IMR-90 (cell line): ENCODE measurements around the gene COPZ2. TPM values are rescaled to one million over a fixed set of nuclear protein-coding genes. Genes with fewer than 3 reads are reported as not detected.

ENCODE experiments used
- ATAC-seq: fragments of 200-7000 bp; cut with Tn5 transposase; 2 replicates; pipeline ENCODE4 v1.9.1; 2020; ENCODE audit warnings: low read depth, mild to moderate bottlenecking, moderate library complexity
- BruUV-seq: library from RNA; stranded (reverse); fragments of 400-500 nt; replicated peaks from 2 replicates; lab custom pipeline; 2021; lab: Mats Ljungman, UMichigan
- CTCF ChIA-PET: fragments of 300-600 bp; formaldehyde crosslinking; extraction: SDS; loops from one replicate; lab custom pipeline; 2021; ENCODE audit warnings: antibody characterized with exemption; lab: Yijun Ruan, JAX
- POLR2A ChIA-PET: fragments of 300-600 bp; sonication (Branson Sonifier 250); formaldehyde crosslinking; loops from one replicate; lab custom pipeline; 2022; ENCODE audit warnings: antibody characterized with exemption; ENCODE audit not compliant: unreplicated experiment; lab: Charles Lee
- DNase-seq: peaks from one replicate; pipeline ENCODE4 v3.0.0; 2013
- H2AFZ ChIP-seq: replicated peaks from 2 replicates; pipeline ENCODE3; 2013; ENCODE audit warnings: low read length, mild to moderate bottlenecking; ENCODE audit not compliant: poor library complexity
- H2AK5ac ChIP-seq: 2 replicates; pipeline ENCODE4 v1.6.1; 2013; ENCODE audit warnings: low read depth, low read length, inconsistent platforms
- H2AK9ac ChIP-seq: replicated peaks from 2 replicates; pipeline ENCODE3; 2013; ENCODE audit warnings: mild to moderate bottlenecking, low read depth, low read length, moderate library complexity; ENCODE audit not compliant: poor library complexity
- H2BK120ac ChIP-seq: 2 replicates; pipeline ENCODE4 v1.6.1; 2013; ENCODE audit warnings: low read depth, low read length, inconsistent platforms
- H2BK15ac ChIP-seq: 3 replicates; pipeline ENCODE4 v1.6.1; 2013; ENCODE audit warnings: low read depth, low read length, inconsistent platforms
- H2BK20ac ChIP-seq: 2 replicates; pipeline ENCODE4 v1.6.1; 2013; ENCODE audit warnings: low read depth, mild to moderate bottlenecking, inconsistent platforms, low read length, moderate library complexity
- H2BK5ac ChIP-seq: 2 replicates; pipeline ENCODE4 v1.6.1; 2013; ENCODE audit warnings: mild to moderate bottlenecking, low read depth, low read length, inconsistent platforms; ENCODE audit not compliant: poor library complexity, severe bottlenecking
- H3K14ac ChIP-seq: replicated peaks from 2 replicates; pipeline ENCODE4 v1.6.1; 2013; ENCODE audit warnings: low read depth, low read length, inconsistent platforms
- H3K18ac ChIP-seq: 2 replicates; pipeline ENCODE4 v1.6.1; 2013; ENCODE audit warnings: low read depth, low read length, control low read depth
- H3K23ac ChIP-seq: 2 replicates; pipeline ENCODE4 v1.6.1; 2013; ENCODE audit warnings: low read depth, low read length, inconsistent platforms
- H3K27ac ChIP-seq: 2 replicates; pipeline ENCODE4 v1.5.1; 2013; ENCODE audit warnings: mild to moderate bottlenecking, control low read depth, low read length; ENCODE audit not compliant: insufficient read depth
- H3K27me3 ChIP-seq: 2 replicates; pipeline ENCODE4 v1.6.1; 2013; ENCODE audit warnings: low read length; ENCODE audit not compliant: control insufficient read depth, insufficient read depth
- H3K36me3 ChIP-seq: 2 replicates; pipeline ENCODE4 v1.6.1; 2013; ENCODE audit warnings: low read length, mixed read lengths; ENCODE audit not compliant: control insufficient read depth, insufficient read depth
- H3K4ac ChIP-seq: 2 replicates; pipeline ENCODE4 v1.6.1; 2013; ENCODE audit warnings: low read depth, low read length, inconsistent platforms
- H3K4me1 ChIP-seq: 2 replicates; pipeline ENCODE4 v1.6.1; 2013; ENCODE audit warnings: low read length, mixed read lengths; ENCODE audit not compliant: control insufficient read depth, insufficient read depth
- H3K4me2 ChIP-seq: 2 replicates; pipeline ENCODE4 v1.6.1; 2013; ENCODE audit warnings: low read depth, mild to moderate bottlenecking, control low read depth, low read length, moderate library complexity
- H3K4me3 ChIP-seq: 2 replicates; pipeline ENCODE4 v1.5.1; 2013; ENCODE audit warnings: low read depth, mild to moderate bottlenecking, control low read depth, low read length, moderate library complexity; ENCODE audit not compliant: insufficient read depth
- H3K56ac ChIP-seq: 2 replicates; pipeline ENCODE4 v1.6.1; 2013; ENCODE audit warnings: low read length, inconsistent platforms; ENCODE audit not compliant: insufficient read depth; ENCODE audit errors: extremely low read depth
- H3K79me1 ChIP-seq, 2 experiments: 2 replicates each; pipeline ENCODE4 v1.6.1; 2013; ENCODE audit warnings: low read length in 2 of 2, inconsistent platforms in 1 of 2, low read depth in 1 of 2
- H3K9ac ChIP-seq: 2 replicates; pipeline ENCODE4 v1.6.1; 2013; ENCODE audit warnings: low read depth, low read length, control low read depth
- H3K9me1 ChIP-seq: 2 replicates; pipeline ENCODE4 v1.6.1; 2013; ENCODE audit warnings: low read length, inconsistent platforms; ENCODE audit not compliant: insufficient read depth
- H3K9me3 ChIP-seq: 2 replicates; pipeline ENCODE4 v1.6.1; 2013; ENCODE audit warnings: low read length; ENCODE audit not compliant: control insufficient read depth, insufficient read depth
- H4K20me1 ChIP-seq: 2 replicates; pipeline ENCODE4 v1.6.1; 2013; ENCODE audit warnings: low read length, inconsistent platforms; ENCODE audit not compliant: insufficient read depth
- H4K5ac ChIP-seq: 2 replicates; pipeline ENCODE4 v1.6.1; 2013; ENCODE audit warnings: mild to moderate bottlenecking, low read depth, low read length, control low read depth
- H4K8ac ChIP-seq, 2 experiments: 2 replicates each; pipeline ENCODE4 v1.6.1; 2013; ENCODE audit warnings: low read depth in 2 of 2, low read length in 2 of 2, control low read depth in 1 of 2, inconsistent platforms in 1 of 2
- H4K91ac ChIP-seq: 2 replicates; pipeline ENCODE4 v1.6.1; 2013; ENCODE audit warnings: low read depth, low read length, inconsistent platforms; ENCODE audit not compliant: insufficient read depth
- CEBPB ChIP-seq: IDR thresholded peaks from 2 replicates; pipeline ENCODE4 v1.6.1; 2012; ENCODE audit warnings: low read depth, low read length, improper control_type of control experiment
- CHD1 ChIP-seq: IDR thresholded peaks from 2 replicates; pipeline ENCODE4 v1.6.1; 2012; ENCODE audit warnings: low read depth, low read length, improper control_type of control experiment
- MAFK ChIP-seq: IDR thresholded peaks from 2 replicates; pipeline ENCODE4 v1.6.1; 2012; ENCODE audit warnings: low read depth, low read length, improper control_type of control experiment
- NFE2L2 ChIP-seq: fragments of 150-350 bp; IDR thresholded peaks from 2 replicates; pipeline ENCODE4 v1.6.1; 2016; ENCODE audit warnings: low read depth, mild to moderate bottlenecking, low read length
- RCOR1 ChIP-seq: IDR thresholded peaks from 2 replicates; pipeline ENCODE4 v1.6.1; 2012; ENCODE audit warnings: mild to moderate bottlenecking, low read length, improper control_type of control experiment; ENCODE audit not compliant: insufficient replicate concordance
- RFX5 ChIP-seq: IDR thresholded peaks from 2 replicates; pipeline ENCODE4 v1.8.0; 2012; ENCODE audit warnings: low read depth, mild to moderate bottlenecking, low read length, moderate library complexity
- SMC3 ChIP-seq: fragments of 150-350 bp; IDR thresholded peaks from 2 replicates; pipeline ENCODE4 v1.6.1; 2016; ENCODE audit warnings: low read depth, mild to moderate bottlenecking, antibody characterized with exemption, low read length, moderate library complexity
- WGBS, 2 experiments: methylation state at CpG; one replicate each; pipeline versions ENCODE4 v1.1.5 to v1.1.7; 2013; ENCODE audit warnings: missing lambda C conversion rate in 2 of 2; ENCODE audit not compliant: insufficient read length in 1 of 2; ENCODE audit errors: extremely low coverage in 2 of 2; 5-methylcytosine and 5-hydroxymethylcytosine counted together
- dilution Hi-C: fragments of 300-500 bp; cut with HindIII; formaldehyde crosslinking; loops from one replicate; pipeline ENCODE4 v1.14.3; 2018; ENCODE audit warnings: low sequenced_read_pairs; ENCODE audit not compliant: unreplicated experiment
- in situ Hi-C: fragments of 300-500 bp; cut with MboI; formaldehyde crosslinking; loops from 3 replicates; pipeline ENCODE4 v1.14.3; 2019; ENCODE audit warnings: low sequenced_read_pairs, inconsistent platforms, mixed read lengths
- intact Hi-C: fragments of 100-400 bp; cut with micrococcal nuclease; formaldehyde crosslinking; loops from 2 replicates; pipeline ENCODE4 v1.10.0; 2022
- polyA plus RNA-seq, 3 experiments: library from polyadenylated mRNA; depleted of rRNA; stranded (reverse); fragments of >200 nt; gene quantifications; 2 replicates each; pipeline ENCODE4 v1.2.3, GENCODE V29; 2012; ENCODE audit warnings: low replicate concordance in 1 of 3
- total RNA-seq: library from RNA; depleted of rRNA; stranded (reverse); fragments of >200 nt; gene quantifications from 2 replicates; pipeline ENCODE4 v1.2.3, GENCODE V29; 2012
- TF ChIP-seq, protein P1 (sequence below): conservative IDR thresholded peaks from 2 replicates; pipeline ENCODE4 v1.5.1; 2012; ENCODE audit warnings: mild to moderate bottlenecking, low read depth, low read length, improper control_type of control experiment

Gene COPZ2
- total and polyA plus RNA-seq, 2 of the 4 experiments (the other 2 are of a cell fraction), result 41.0 to 86.1 TPM

- TF ChIP-seq RFX5 (no peak), MAFK (no peak), NFE2L2 (no peak), CHD1 (no peak), RCOR1 (no peak), SMC3 (no peak), CEBPB (no peak)
- TF ChIP-seq, protein P1, sequence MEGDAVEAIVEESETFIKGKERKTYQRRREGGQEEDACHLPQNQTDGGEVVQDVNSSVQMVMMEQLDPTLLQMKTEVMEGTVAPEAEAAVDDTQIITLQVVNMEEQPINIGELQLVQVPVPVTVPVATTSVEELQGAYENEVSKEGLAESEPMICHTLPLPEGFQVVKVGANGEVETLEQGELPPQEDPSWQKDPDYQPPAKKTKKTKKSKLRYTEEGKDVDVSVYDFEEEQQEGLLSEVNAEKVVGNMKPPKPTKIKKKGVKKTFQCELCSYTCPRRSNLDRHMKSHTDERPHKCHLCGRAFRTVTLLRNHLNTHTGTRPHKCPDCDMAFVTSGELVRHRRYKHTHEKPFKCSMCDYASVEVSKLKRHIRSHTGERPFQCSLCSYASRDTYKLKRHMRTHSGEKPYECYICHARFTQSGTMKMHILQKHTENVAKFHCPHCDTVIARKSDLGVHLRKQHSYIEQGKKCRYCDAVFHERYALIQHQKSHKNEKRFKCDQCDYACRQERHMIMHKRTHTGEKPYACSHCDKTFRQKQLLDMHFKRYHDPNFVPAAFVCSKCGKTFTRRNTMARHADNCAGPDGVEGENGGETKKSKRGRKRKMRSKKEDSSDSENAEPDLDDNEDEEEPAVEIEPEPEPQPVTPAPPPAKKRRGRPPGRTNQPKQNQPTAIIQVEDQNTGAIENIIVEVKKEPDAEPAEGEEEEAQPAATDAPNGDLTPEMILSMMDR, result no peak
- H2AK9ac ChIP-seq, result peak overlapping the region; percentile 30
- no peak overlapping the region for H2AFZ ChIP-seq
- H3K9me1 ChIP-seq, result peaks cover 23% of the 10 kb centered on the region
- 100% methylated on average over 4 of the region's 11 CpGs; no CpG with 5 or more reads in 1 of the 2 experiments for WGBS, 2 experiments
- no peak overlapping the region for H3K9ac ChIP-seq
- no peaks in the 10 kb centered on the region for H3K27me3 ChIP-seq
- CTCF ChIA-PET, result no interaction called here
- no peak overlapping the region for H2BK20ac ChIP-seq
- no peaks in the 10 kb centered on the region for H3K9me3 ChIP-seq
- no peak overlapping the region for H3K14ac ChIP-seq
- H2BK5ac ChIP-seq, result no peak overlapping the region
- H2AK5ac ChIP-seq, result no peak overlapping the region; the same call in 1 of the 2 replicates
- H4K91ac ChIP-seq, result no peak overlapping the region
- H4K5ac ChIP-seq, result no peak overlapping the region
- no TSS peak for BruUV-seq
- H3K23ac ChIP-seq, result no peak overlapping the region
- peaks cover 65% of the 10 kb centered on the region for H3K36me3 ChIP-seq
- H3K4me1 ChIP-seq, result peaks cover 22% of the 10 kb centered on the region
- DNase-seq (no peak), ATAC-seq (no peak)
- intact Hi-C loops, result no loop called here
- no peak overlapping the region for H4K8ac ChIP-seq
- dilution Hi-C loops, result no loop called here
- H3K27ac ChIP-seq, result no peak overlapping the region
- peak overlapping the region; percentile 16; the same call in 1 of the 2 replicates for H3K4ac ChIP-seq
- no peak overlapping the region for H3K56ac ChIP-seq
- no peak overlapping the region for H2BK120ac ChIP-seq
- POLR2A ChIA-PET, result interaction anchor here (0.6 kb wide), 1 partner anchor 28 kb away, joined by 4 read pairs; no protein-coding TSS in a partner anchor
- H4K20me1 ChIP-seq, result peaks cover 26% of the 10 kb centered on the region
- H3K18ac ChIP-seq, result no peak overlapping the region
- peaks cover 34 to 86% of the 10 kb centered on the region in 2 experiments for H3K79me1 ChIP-seq
- H2BK15ac ChIP-seq, result no peak overlapping the region
- no peak overlapping the region for H3K4me3 ChIP-seq
- in situ Hi-C loops, result no loop called here
- no peak overlapping the region for H3K4me2 ChIP-seq
Observed at GRCh38 chr17:48058393-48059124, 21.0 kb upstream of the COPZ2 start.
